ENCODE data around the gene SMTNL1. TPM values are rescaled to one million over a fixed set of nuclear protein-coding genes. Genes with fewer than 3 reads are reported as not detected.

The SMTNL1 gene
- total RNA-seq, 1 experiment from 2014 or later, result not detected

GRCh38 chr11:57500926-57501325, 36.5 kb upstream of the SMTNL1 start:
- Histone ChIP-seq H3K36me3 (replicated peaks; ENCODE audit: control insufficient read depth, insufficient read depth, low read length) (peaks cover 9% of the 10 kb centered on the region), H3K27me3 (ENCODE audit: control insufficient read depth, insufficient read depth, low read length) (no peaks in the 10 kb centered on the region), H3K4me3 (ENCODE audit: insufficient read depth, low read depth, low read length) (no peak overlapping the region)
- DNase-seq, result peak; percentile 49

DNA sequence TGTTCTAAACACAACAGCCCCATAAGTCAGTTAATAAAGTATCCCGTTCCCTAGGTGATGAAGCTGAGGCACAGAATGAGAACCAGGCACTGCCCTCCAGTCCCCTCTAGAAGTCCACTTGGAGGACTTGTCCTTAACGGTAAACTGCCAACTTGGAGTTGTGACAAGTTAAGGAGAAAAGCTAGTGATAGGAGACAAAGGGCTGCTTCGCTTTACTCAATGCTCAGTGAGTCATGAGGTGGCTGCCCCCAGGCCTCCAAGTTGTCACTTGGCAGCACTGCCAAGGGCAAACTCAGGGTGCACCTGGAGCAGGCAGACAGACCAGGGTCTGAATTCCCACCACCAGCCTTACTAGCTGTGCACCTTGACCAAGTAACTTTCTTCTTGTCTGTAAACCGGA, 35.4 kb upstream of the SMTNL1 start:
- no peak for DNase-seq
- H3K36me3 ChIP-seq (replicated peaks; ENCODE audit: control insufficient read depth, insufficient read depth, low read length), result peaks cover 6% of the 10 kb centered on the region
- no peak overlapping the region for H3K4me3 ChIP-seq (ENCODE audit: insufficient read depth, low read depth, low read length)
- H3K27me3 ChIP-seq (ENCODE audit: control insufficient read depth, insufficient read depth, low read length), result no peaks in the 10 kb centered on the region

DNA sequence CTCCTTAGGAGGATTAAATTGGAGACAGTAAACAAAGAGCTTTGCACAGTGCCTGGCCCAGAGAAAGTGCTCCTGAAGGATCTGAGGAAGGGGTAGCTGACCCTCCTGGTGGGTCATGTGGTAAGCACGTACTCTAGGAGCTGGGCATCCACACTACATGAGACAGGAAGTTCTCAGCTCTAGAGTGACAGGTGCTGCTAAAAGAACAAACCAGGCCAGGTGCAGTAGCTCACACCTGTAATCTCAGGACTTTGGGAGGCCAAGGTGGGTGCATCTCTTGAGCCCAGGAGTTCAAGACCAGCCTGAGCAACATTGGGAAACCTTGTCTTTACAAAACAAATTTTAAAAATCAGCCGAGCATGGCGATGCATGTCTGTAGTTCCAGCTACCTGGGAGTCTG, 35.0 kb upstream of the SMTNL1 start:
- Histone ChIP-seq H3K36me3 (replicated peaks; ENCODE audit: control insufficient read depth, insufficient read depth, low read length) (peaks cover 6% of the 10 kb centered on the region), H3K4me3 (ENCODE audit: insufficient read depth, low read depth, low read length) (no peak overlapping the region), H3K27me3 (ENCODE audit: control insufficient read depth, insufficient read depth, low read length) (no peaks in the 10 kb centered on the region)
- no peak for DNase-seq

DNA sequence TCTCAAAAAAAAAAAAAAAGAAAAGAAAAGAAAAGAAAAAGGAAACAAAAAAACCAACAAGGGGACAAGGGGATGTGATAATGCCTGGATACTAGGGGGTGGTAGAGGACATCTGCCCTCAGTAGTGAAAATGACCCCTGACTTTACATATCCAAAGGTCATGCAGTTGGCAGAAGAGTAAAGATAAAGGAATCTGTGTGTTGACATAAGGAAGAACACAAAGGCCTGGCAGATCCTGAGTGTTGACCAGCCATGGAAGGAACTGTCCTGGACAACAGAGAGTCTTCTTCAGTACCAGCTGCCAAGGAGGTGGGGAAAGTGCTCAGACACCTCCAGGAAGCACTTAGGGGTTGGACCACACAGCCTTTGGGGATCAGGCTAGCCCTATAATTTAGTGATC, 34.5 kb upstream of the SMTNL1 start:
- Histone ChIP-seq H3K27me3 (ENCODE audit: control insufficient read depth, insufficient read depth, low read length) (no peaks in the 10 kb centered on the region), H3K4me3 (ENCODE audit: insufficient read depth, low read depth, low read length) (no peak overlapping the region), H3K36me3 (replicated peaks; ENCODE audit: control insufficient read depth, insufficient read depth, low read length) (peaks cover 5% of the 10 kb centered on the region)
- no peak for DNase-seq

- DNase-seq, result no peak
- H3K4me3 ChIP-seq (ENCODE audit: insufficient read depth, low read depth, low read length), result no peak overlapping the region
- peaks cover 2% of the 10 kb centered on the region for H3K36me3 ChIP-seq (replicated peaks; ENCODE audit: control insufficient read depth, insufficient read depth, low read length)
- H3K27me3 ChIP-seq (ENCODE audit: control insufficient read depth, insufficient read depth, low read length), result no peaks in the 10 kb centered on the region
Observed at GRCh38 chr11:57504511-57504910, 32.9 kb upstream of the SMTNL1 start.

DNA sequence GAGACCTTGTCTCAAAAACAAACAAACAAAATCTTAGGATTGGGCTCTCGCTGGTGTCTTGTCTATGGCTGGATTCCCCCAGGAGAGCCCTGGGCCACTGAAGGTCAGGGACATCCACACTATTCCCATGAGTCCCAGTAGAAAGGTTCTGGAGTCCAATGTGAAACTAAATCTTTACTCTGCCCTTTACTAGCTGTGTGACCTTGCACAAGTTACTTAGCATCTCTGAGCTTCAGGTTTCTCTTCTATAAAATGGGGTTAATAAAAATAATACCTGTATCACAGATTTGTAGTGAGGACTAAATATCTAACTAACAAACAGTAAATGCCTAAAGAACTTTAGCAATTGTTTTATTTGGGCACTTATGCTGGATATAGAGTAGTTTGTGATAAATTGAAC, 30.9 kb upstream of the SMTNL1 start:
- no peaks in the 10 kb centered on the region for H3K36me3 ChIP-seq (replicated peaks; ENCODE audit: control insufficient read depth, insufficient read depth, low read length)
- no peak for DNase-seq

DNA sequence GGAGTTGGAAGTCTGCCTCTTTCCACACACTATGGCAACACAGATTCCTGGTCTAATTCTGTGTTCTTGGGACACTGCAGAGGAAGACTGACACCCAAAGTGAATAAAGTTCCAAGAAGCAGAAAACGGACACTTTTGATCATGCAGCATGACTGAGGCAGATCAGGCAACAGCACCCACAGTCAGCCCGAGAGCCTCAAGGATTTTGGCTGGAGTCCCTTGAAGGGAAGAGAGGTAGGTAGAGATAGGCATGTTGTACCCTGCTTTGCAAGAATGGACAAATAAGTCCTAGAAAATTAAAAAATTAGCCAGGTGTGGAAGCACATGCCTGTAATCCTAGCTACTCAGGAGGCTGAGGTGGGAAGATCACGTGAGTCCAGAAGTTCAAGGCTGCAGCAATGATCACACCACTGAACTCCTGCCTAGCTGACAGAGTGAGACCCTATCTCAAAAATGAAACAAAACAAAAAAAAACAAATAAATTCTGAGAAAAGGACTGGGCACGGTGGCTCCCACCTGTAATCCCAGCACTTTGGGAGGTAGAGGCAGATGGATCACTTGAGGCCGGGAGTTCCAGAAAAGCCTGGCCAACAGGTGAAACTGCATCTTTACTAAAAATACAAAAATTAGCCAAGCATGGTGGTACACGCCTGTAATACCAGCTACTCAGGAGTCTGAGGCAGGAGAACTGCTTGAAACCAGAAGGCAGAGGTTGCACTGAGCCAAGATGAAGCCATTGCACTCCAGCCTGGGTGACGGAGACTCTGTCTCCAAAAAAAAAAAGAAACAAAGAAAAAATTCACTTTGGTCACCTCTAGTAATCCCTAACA, 28.8 kb upstream of the SMTNL1 start:
- Histone ChIP-seq H3K4me3 (ENCODE audit: insufficient read depth, low read depth, low read length) (no peak overlapping the region), H3K36me3 (replicated peaks; ENCODE audit: control insufficient read depth, insufficient read depth, low read length) (no peaks in the 10 kb centered on the region), H3K27me3 (ENCODE audit: control insufficient read depth, insufficient read depth, low read length) (peaks cover 1% of the 10 kb centered on the region; the same call in 1 of the 2 replicates)
- no peak for DNase-seq

More for the DNA sequence above, 30.9 kb upstream of the SMTNL1 start:
- no peak overlapping the region for H3K4me3 ChIP-seq (ENCODE audit: insufficient read depth, low read depth, low read length)
- no peaks in the 10 kb centered on the region for H3K27me3 ChIP-seq (ENCODE audit: control insufficient read depth, insufficient read depth, low read length)

GRCh38 chr11:57511741-57512430, 25.5 kb upstream of the SMTNL1 start:
- no peaks in the 10 kb centered on the region for H3K36me3 ChIP-seq (replicated peaks; ENCODE audit: control insufficient read depth, insufficient read depth, low read length)
- no peak for DNase-seq
- no peak overlapping the region for H3K4me3 ChIP-seq (ENCODE audit: insufficient read depth, low read depth, low read length)
- peaks cover 18% of the 10 kb centered on the region for H3K27me3 ChIP-seq (ENCODE audit: control insufficient read depth, insufficient read depth, low read length)

- Histone ChIP-seq H3K27me3 (ENCODE audit: control insufficient read depth, insufficient read depth, low read length) (peaks cover 20% of the 10 kb centered on the region), H3K4me3 (ENCODE audit: insufficient read depth, low read depth, low read length) (no peak overlapping the region)
Observed at GRCh38 chr11:57512646-57513451, 24.5 kb upstream of the SMTNL1 start.

DNA sequence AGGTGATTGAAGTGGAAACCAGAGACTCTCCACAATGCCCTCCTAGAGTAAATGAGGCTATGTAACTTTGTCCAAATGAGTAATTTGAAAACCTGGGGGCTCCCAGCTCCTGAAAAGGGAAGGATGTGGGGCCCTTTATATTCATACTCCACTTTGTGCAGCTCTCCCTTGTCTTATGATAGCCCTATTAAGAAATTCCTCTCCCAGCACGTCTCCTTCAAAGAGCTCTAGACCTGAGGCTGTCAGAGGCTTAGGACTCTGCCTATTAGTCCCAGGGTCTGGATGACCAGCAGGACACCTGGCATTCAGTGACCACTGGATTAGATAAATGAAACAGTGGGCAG, 24.0 kb upstream of the SMTNL1 start:
- H3K27me3 ChIP-seq (ENCODE audit: control insufficient read depth, insufficient read depth, low read length), result peaks cover 20% of the 10 kb centered on the region
- peak overlapping the region; percentile 85 for H3K4me3 ChIP-seq (ENCODE audit: insufficient read depth, low read depth, low read length)
- H3K36me3 ChIP-seq (replicated peaks; ENCODE audit: control insufficient read depth, insufficient read depth, low read length), result no peaks in the 10 kb centered on the region
- DNase-seq, result no peak

More at GRCh38 chr11:57512646-57513451, 24.5 kb upstream of the SMTNL1 start:
- no peak for DNase-seq
- H3K36me3 ChIP-seq (replicated peaks; ENCODE audit: control insufficient read depth, insufficient read depth, low read length), result no peaks in the 10 kb centered on the region

DNA sequence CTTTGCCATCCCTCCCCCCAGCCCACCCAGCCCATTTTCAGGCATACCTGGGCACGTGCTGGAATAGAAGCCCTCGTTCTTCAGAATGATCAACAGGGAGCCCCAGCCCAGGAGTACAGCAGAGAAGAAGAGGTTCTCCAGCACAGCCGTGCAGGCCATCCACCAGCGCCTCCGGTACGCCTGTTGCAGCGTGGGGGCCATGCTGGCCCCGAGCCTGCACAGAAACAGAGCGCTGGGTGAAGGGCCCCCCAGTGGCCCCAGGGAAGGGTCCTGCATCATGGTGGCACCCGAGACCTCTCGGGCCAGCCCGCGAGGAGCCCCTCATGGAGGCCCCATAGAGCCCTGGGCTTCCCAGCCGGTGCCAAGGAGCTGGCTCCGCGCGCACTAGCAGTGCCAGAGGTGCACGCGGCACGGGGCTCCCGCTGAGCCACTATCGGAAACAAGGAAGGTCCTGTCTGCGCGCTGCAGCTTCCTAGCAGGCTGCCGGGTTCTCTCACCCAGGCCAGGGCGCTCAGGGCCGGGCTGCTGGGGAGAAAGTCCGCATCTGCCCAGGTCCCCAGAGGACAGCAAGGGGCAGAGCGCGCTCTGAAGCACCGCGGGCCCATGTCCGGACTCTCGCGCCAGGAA, 23.4 kb upstream of the SMTNL1 start:
- Histone ChIP-seq H3K27me3 (ENCODE audit: control insufficient read depth, insufficient read depth, low read length) (peaks cover 20% of the 10 kb centered on the region), H3K4me3 (ENCODE audit: insufficient read depth, low read depth, low read length) (peak overlapping the region; percentile 85), H3K36me3 (replicated peaks; ENCODE audit: control insufficient read depth, insufficient read depth, low read length) (no peaks in the 10 kb centered on the region)
- DNase-seq, result peak; percentile 84

- H3K27me3 ChIP-seq (ENCODE audit: control insufficient read depth, insufficient read depth, low read length), result peaks cover 20% of the 10 kb centered on the region
- peak; percentile 87 for DNase-seq
- peak overlapping the region; percentile 85 for H3K4me3 ChIP-seq (ENCODE audit: insufficient read depth, low read depth, low read length)
- no peaks in the 10 kb centered on the region for H3K36me3 ChIP-seq (replicated peaks; ENCODE audit: control insufficient read depth, insufficient read depth, low read length)
Observed at GRCh38 chr11:57514538-57515331, 22.7 kb upstream of the SMTNL1 start.

DNA sequence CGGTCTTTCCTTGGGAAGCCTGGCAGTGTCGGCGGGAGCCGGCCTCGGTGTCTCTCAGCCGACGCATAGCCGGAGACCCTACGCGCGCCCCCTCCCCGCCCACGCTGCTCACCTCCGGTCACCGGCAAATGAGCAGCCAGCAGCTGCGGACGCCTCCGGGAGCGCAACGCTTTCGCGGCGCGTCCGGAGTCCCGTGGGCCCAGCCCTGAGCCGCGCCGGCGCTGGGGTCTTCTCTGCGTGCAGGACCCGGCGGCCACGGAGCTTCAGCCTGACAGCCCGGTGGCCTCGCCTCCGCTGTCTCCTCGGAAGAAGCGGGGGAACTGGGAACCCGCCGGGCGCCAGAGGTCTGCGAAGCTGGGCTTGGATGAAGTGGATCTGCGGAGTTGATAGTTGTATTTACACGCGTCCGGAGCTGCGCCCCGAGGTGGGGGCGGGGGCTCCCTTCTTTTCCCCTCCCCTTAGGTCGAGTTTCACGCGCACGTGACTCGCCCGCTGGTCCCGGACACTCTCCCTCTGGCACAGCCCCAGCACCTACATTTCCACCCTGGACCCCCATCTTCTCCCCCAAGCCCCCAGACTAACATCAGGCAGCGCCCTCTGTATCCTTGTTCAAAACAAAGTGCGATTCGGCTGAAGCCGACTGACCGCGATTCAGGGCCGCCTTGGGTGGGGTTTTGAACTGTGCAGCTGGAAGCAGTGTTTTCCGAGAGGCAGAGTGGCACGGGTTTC, 21.9 kb upstream of the SMTNL1 start, which contains the start of gene SLC43A1:
SLC43A1 (minus strand) TSS at position 371 of the 729 bp plus-strand sequence. CDS start 1,591 bp downstream, outside the sequence.
- no peaks in the 10 kb centered on the region for H3K36me3 ChIP-seq (replicated peaks; ENCODE audit: control insufficient read depth, insufficient read depth, low read length)
- peaks cover 20% of the 10 kb centered on the region for H3K27me3 ChIP-seq (ENCODE audit: control insufficient read depth, insufficient read depth, low read length)
- H3K4me3 ChIP-seq (ENCODE audit: insufficient read depth, low read depth, low read length), result peak within 1 kb of the TSS; percentile 85
- DNase-seq, result peak; percentile 83

All from H7 (cell line).